Measurements from ENCODE around the gene SRGAP2C. TPM values are rescaled to one million over a fixed set of nuclear protein-coding genes. Genes with fewer than 3 reads are reported as not detected.
"Not testable (repeated sequence)": the region's sequence is repeated elsewhere in the genome, so short reads cannot be mapped to it uniquely, and the experiment has no call there.

SRGAP2C gene
- total RNA-seq, 4 donors from 2014 or later: 7.8 to 22.7 (median 11.6) TPM

DNA sequence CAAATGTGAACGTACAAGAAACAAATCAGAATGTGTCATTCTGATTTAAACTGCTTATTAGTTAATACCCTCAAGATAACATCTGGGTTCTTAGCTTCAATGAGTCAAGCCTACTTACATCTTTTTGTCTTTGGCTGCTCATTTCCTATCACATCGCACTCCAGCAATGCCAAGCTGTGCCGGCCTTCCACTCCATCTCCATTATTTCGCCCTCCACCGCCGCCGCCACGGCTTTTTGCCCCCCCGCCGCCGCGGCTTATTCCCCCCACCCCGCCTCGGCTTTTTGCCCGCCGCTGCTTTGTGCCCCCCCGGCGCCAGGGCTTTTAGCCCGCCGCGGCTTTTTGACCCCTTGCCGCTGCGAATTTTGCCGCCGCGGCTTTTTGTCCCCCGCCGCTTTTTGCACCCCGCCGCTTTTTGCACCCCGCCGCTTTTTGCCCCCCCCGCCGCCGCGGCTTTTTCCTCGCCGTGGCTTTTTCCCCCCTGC is 211.0 kb downstream of the SRGAP2C start:
- WGBS, 2 donors: 4 to 10% methylated on average over 29 to 32 of the region's 38 CpGs
- H3K27me3 ChIP-seq; DNase-seq; H3K27ac ChIP-seq; H3K36me3 ChIP-seq; H3K9me3 ChIP-seq; intact Hi-C loops (cut with DNase I); H3K4me1 ChIP-seq: not testable (repeated sequence)
- H3K4me3 ChIP-seq (replicated peaks in 1 of 3): peak overlapping the region in 1 of 3 donors; percentile 40

DNA sequence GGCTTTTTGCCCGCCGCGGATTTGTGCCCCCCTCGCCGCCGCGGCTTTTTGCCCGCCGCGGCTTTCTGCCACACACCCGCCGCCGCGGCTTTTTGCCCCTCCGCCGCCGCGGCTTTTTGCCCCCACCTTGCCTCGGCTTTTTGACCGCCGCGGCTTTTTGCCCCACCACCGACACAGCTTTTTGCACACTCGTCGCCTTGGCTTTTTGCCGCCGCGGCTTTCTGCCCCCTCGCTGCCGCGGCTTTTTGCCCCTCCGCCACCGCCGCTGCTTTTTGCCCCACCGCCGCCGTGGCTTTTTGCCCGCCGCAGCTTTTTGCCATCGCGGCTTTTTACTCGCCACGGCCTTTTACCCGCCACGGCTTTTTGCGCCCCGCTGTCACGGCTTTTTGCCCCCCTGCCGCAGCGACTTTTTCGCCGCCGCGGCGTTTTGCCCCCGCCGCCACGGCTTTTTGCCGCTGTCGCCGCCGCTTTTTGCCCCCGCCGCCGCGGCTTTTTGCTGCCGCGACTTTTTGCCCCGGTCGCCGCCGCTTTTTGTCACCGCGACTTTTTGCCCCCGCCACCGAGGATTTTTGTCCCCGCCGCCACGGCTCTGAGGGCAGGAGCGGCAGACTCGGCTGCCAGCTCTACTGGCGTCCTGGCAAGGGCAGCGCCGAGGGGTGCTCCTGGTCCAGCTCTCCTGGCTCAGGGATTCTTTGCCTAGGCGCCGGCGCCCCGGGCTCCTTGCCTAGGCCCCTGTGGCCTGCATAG is 211.7 kb downstream of the SRGAP2C start:
- WGBS, 2 donors: 2% methylated on average over 55 to 62 of the region's 88 CpGs
- H3K9me3 ChIP-seq; H3K36me3 ChIP-seq; H3K27ac ChIP-seq; H3K27me3 ChIP-seq; H3K4me1 ChIP-seq; intact Hi-C loops (cut with DNase I): not testable (repeated sequence)
- DNase-seq: peak; percentile 44 to 55
- peak overlapping the region in 2 of 3 donors; percentile 16 to 40 for H3K4me3 ChIP-seq (replicated peaks in 1 of 3)

- H3K36me3 ChIP-seq; H3K9me3 ChIP-seq; H3K27ac ChIP-seq; H3K4me1 ChIP-seq; H3K27me3 ChIP-seq; DNase-seq; H3K4me3 ChIP-seq (replicated peaks in 1 of 3); intact Hi-C loops (cut with DNase I): not testable (repeated sequence)
- WGBS, 2 donors: no CpG with 5 or more reads among the region's 22 CpGs
These were observed 212.3 kb downstream of the SRGAP2C start for GRCh38 chr1:121397101-121397500.

DNA sequence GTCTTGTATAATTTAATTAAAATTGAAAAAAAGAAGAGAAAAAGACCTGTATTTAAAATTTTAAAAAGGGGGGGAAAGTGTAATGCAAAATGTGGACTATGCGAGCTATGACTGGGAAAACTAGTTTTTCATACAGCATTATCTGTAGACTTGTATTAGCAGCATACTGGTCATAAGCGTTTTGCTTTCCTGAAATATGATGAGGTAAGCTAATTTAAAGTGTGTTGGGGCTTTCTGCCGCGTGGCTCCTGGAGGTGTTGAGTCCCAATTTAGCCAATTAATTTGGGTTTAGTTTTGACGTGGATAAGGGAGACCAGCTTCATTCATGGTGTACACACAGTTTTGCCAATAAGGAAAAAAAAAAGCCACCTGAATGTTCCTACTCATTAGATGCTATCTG is 214.4 kb downstream of the SRGAP2C start:
- intact Hi-C loops (cut with DNase I); DNase-seq; H3K27me3 ChIP-seq; H3K4me1 ChIP-seq; H3K9me3 ChIP-seq; H3K4me3 ChIP-seq (replicated peaks in 1 of 3); H3K36me3 ChIP-seq; H3K27ac ChIP-seq: not testable (repeated sequence)
- WGBS, 2 donors: 94 to 96% methylated on average over 5 of the region's 5 CpGs

- H3K4me3 ChIP-seq (replicated peaks in 1 of 3); H3K9me3 ChIP-seq; H3K36me3 ChIP-seq; H3K27ac ChIP-seq; intact Hi-C loops (cut with DNase I); H3K4me1 ChIP-seq; DNase-seq; H3K27me3 ChIP-seq: not testable (repeated sequence)
- WGBS, 2 donors: 93% methylated on average over 3 of the region's 3 CpGs
These were observed 215.3 kb downstream of the SRGAP2C start for GRCh38 chr1:121400108-121400507.

DNA sequence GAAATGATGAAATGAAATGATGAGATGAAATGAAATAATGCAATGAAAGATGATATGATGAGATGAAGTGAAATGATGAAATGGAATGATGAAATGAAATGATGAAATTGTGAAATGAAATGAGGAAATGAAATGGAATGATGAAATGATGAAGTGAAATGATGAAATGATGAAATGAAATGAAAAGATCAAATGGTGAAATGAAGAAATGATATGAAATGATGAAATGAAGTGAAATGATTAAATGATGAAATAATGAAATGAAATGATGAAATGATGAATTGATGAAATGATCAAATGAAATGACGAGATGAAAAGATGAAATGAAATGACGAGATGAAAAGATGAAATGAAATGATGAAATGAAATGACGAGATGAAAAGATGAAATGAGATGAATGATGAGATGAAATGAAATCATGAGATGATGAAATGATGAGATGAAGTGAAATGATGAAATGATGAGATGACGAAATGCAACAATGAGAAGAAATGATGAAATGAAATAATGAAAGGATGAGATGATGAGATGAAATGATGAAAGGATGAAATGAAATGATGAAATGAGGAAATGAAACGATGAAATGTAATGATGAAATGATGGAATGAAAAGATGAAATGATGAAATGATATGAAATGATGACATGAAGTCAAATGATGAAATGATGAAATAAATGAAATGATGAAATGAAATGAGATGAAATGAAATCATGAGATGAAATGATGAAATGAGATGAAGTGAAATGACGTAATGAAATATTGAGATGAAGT is 216.0 kb downstream of the SRGAP2C start:
- H3K36me3 ChIP-seq; H3K27ac ChIP-seq; DNase-seq; H3K27me3 ChIP-seq; intact Hi-C loops (cut with DNase I); H3K9me3 ChIP-seq; H3K4me3 ChIP-seq (replicated peaks in 1 of 3); H3K4me1 ChIP-seq: not testable (repeated sequence)
- 86 to 88% methylated on average over 6 of the region's 6 CpGs for WGBS, 2 donors

DNA sequence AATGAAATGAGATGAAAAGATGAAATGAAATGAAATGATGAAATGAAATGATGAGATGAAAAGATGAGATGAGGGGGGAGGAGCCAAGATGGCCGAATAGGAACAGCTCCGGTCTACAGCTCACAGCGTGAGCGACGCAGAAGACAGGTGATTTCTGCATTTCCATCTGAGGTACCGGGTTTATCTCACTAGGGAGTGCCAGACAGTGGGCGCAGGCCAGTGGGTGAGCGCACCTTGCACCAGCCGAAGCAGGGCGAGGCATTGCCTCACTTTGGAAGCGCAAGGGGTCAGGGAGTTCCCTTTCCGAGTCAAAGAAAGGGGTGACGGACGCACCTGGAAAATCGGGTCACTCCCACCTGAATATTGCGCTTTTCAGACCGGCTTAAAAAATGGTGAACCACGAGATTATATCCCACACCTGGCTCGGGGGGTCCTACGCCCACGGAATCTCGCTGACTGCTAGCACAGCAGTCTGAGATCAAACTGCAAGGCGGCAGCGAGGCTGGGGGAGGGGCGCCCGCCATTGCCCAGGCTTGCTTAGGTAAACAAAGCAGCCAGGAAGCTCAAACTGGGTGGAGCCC is 216.7 kb downstream of the SRGAP2C start:
- H3K4me1 ChIP-seq; H3K4me3 ChIP-seq (replicated peaks in 1 of 3); intact Hi-C loops (cut with DNase I); H3K36me3 ChIP-seq; H3K27ac ChIP-seq; DNase-seq; H3K9me3 ChIP-seq; H3K27me3 ChIP-seq: not testable (repeated sequence)
- WGBS, 2 donors: 62 to 72% methylated on average over 15 to 24 of the region's 26 CpGs

DNA sequence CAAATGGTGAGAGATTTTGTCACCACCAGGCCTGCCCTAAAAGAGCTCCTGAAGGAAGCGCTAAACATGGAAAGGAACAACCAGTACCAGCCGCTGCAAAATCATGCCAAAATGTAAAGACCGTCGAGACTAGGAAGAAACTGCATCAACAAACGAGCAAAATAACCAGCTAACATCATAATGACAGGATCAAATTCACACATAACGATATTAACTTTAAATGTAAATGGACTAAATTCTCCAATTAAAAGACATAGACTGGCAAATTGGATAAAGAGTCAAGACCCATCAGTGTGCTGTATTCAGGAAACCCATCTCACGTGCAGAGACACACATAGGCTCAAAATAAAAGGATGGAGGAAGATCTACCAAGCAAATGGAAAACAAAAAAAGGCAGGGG is 218.5 kb downstream of the SRGAP2C start:
- H3K27ac ChIP-seq; H3K9me3 ChIP-seq; H3K4me3 ChIP-seq (replicated peaks in 1 of 3); H3K4me1 ChIP-seq; intact Hi-C loops (cut with DNase I); H3K27me3 ChIP-seq; DNase-seq; H3K36me3 ChIP-seq: not testable (repeated sequence)
- 94 to 96% methylated on average over 6 of the region's 7 CpGs for WGBS, 2 donors

- H3K9me3 ChIP-seq: no peaks in the 10 kb centered on the region
- TF ChIP-seq POLR2A (IDR thresholded peaks at IDR 0.05): no peak
- TF ChIP-seq, protein P1, sequence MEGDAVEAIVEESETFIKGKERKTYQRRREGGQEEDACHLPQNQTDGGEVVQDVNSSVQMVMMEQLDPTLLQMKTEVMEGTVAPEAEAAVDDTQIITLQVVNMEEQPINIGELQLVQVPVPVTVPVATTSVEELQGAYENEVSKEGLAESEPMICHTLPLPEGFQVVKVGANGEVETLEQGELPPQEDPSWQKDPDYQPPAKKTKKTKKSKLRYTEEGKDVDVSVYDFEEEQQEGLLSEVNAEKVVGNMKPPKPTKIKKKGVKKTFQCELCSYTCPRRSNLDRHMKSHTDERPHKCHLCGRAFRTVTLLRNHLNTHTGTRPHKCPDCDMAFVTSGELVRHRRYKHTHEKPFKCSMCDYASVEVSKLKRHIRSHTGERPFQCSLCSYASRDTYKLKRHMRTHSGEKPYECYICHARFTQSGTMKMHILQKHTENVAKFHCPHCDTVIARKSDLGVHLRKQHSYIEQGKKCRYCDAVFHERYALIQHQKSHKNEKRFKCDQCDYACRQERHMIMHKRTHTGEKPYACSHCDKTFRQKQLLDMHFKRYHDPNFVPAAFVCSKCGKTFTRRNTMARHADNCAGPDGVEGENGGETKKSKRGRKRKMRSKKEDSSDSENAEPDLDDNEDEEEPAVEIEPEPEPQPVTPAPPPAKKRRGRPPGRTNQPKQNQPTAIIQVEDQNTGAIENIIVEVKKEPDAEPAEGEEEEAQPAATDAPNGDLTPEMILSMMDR (IDR thresholded peaks at IDR 0.05): no peak
- intact Hi-C loops (cut with DNase I): no loop called here
These were observed 223.6 kb downstream of the SRGAP2C start for GRCh38 chr1:121408354-121408753.

More at GRCh38 chr1:121408354-121408753, 223.6 kb downstream of the SRGAP2C start:
- H3K36me3 ChIP-seq: no peaks in the 10 kb centered on the region
- H3K27me3 ChIP-seq: no peaks in the 10 kb centered on the region
- no peak for DNase-seq
- H3K4me1 ChIP-seq: no peaks in the 10 kb centered on the region
- H3K27ac ChIP-seq: no peak overlapping the region
- no peak overlapping the region for H3K4me3 ChIP-seq (replicated peaks in 1 of 3)
- 92 to 95% methylated on average over 1 of the region's 1 CpG for WGBS, 2 donors
